Motor neuron (in vitro differentiated cells): ENCODE results near the gene TSNAX. TPM values are rescaled to one million over a fixed set of nuclear protein-coding genes. Genes with fewer than 3 reads are reported as not detected.
A peak's percentile ranks its signal among the peaks of the same experiment; 100 is the strongest.

Source experiments
- ATAC-seq, 8 experiments: fragments of 200-7000 bp; cut with Tn5 transposase; replicated peaks in 6 of 8; 2 replicates each; pipeline ENCODE4 v1.8.0; 2021; ENCODE audit warnings: mild to moderate bottlenecking in 8 of 8, moderate library complexity in 8 of 8
- H3K27ac ChIP-seq, 2 donors: fragments of 250-450 bp; sonication (Bioruptor Pico); 2 replicates each; pipeline ENCODE4 v1.9.0; 2021; ENCODE audit warnings: antibody characterized with exemption in 2 of 2, mild to moderate bottlenecking in 2 of 2, moderate library complexity in 1 of 2
- H3K4me1 ChIP-seq, 2 donors: fragments of 250-450 bp; sonication (Bioruptor Pico); replicated peaks in 1 of 2; 2 replicates each; pipeline ENCODE4 v1.6.1; 2021; ENCODE audit warnings: antibody characterized with exemption in 2 of 2, mild to moderate bottlenecking in 2 of 2, moderate library complexity in 1 of 2
- H3K4me3 ChIP-seq, 5 donors: fragments of 250-450 bp; sonication (Bioruptor Pico); 2 replicates each; pipeline ENCODE4 v1.9.0; 2021; ENCODE audit warnings: antibody characterized with exemption in 5 of 5, mild to moderate bottlenecking in 5 of 5, moderate library complexity in 4 of 5
- WGBS, 10 experiments: fragments of 450-650 bp; shearing (Covaris generic); methylation state at CpG; one replicate each; pipeline ENCODE4 v1.0.0; 2022; 5-methylcytosine and 5-hydroxymethylcytosine counted together
- in situ Hi-C, 9 experiments: fragments of 400-800 bp; cut with MboI; loops; one replicate each; pipeline ENCODE4 v1.15.0; 2021; ENCODE audit warnings: low sequenced_read_pairs in 9 of 9, low pct_unique_long_range_greater_than_20kb in 2 of 9; ENCODE audit not compliant: unreplicated experiment in 9 of 9
- total RNA-seq, 8 experiments: library from RNA; unstranded; fragments of 300-600 nt; gene quantifications; 2 replicates each; pipeline versions ENCODE4 v1.2.3 to v1.2.4, GENCODE V29; 2022

Gene TSNAX
- total RNA-seq, 8 experiments from 2014 or later: 45.6 to 62.2 (median 48.7) TPM

DNA sequence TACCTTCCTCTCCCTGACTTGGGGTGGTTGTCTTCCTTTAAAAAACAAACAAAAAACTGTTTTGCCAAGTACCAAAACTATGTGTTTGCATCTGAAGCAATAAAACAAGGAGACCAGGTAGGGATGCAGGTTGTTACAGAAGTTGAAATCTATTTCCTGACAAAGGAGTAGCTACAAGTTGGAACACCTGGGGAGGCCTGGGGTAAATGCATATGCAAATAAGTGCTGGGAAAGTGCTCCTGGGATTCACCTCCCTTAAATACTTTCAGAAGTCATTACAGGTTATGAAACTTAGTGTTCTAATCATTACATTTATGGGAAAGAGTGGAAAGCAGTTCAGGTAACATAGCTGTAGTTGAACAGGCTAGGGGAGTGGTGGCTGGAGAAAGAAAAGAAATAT is 1.9 kb upstream of the TSNAX start:
- Histone ChIP-seq H3K4me1 (peaks cover 9 to 10% of the 10 kb centered on the region in 2 donors), H3K4me3 (no peak overlapping the region)

GRCh38 chr1:231527586-231528171 is 790 bp upstream of the TSNAX start:
- 41 to 100% (median 61%) methylated on average over 1 to 15 of the region's 15 CpGs; no CpG with 5 or more reads in 2 of the 10 experiments for WGBS, 10 experiments
- Histone ChIP-seq H3K4me1 (peaks cover 9 to 10% of the 10 kb centered on the region in 2 donors), H3K27ac (peak overlapping the region in 1 of 2 donors; percentile 99), H3K4me3 (peak overlapping the region; percentile 40 to 83 (median 79))
- no peak for ATAC-seq
- in situ Hi-C loops: no loop called here

More for the DNA sequence above, 1.9 kb upstream of the TSNAX start:
- in situ Hi-C loops: no loop called here
- H3K27ac ChIP-seq: no peak overlapping the region
- no peak for ATAC-seq

DNA sequence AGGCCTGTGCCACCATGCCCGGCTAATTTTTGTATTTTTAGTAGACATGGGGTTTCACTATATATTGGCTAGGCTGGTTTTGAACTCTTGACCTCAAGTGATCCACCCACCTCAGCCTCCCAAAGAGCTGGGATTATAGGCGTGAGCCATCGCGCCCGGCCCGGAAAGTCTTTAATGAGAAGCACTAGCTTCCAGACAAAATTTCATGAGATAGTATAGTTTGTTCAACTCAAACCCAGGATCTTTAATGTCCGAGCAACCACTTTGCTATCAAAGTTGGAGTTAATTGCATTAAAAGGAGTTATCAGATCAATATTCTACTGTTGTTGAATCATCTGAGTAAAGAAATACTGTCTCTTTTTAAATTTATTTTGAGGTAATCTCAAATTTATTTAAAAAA is 4.8 kb downstream of the TSNAX start:
- Histone ChIP-seq H3K27ac (no peak overlapping the region), H3K4me1 (peaks cover 15 to 26% of the 10 kb centered on the region in 2 donors), H3K4me3 (no peak overlapping the region)
- WGBS, 10 experiments: 83 to 100% (median 93%) methylated on average over 1 to 7 of the region's 7 CpGs; no CpG with 5 or more reads in 1 of the 10 experiments
- no peak for ATAC-seq
- in situ Hi-C loops: no loop called here

- 62 to 100% (median 88%) methylated on average over 1 to 4 of the region's 4 CpGs for WGBS, 10 experiments
- in situ Hi-C loops: no loop called here
Observed at GRCh38 chr1:231534703-231535159, 6.3 kb downstream of the TSNAX start.

DNA sequence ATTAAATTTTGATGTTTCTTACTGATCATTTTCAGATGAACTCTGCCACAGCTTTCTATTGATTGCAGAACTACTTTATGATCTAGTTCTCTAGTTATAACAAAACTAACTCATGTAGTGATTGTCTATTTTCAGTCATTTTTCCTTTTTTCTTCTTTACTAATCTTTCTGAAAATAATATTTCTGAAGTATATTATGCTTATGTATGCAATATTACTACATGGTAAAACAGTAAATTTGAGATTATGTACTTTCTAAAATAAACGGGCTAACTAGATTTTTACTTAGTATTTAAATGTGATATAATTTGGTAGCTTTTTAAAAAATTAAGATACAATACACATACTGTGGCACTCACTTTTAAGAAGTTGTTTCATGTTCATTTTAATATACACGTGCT is 7.6 kb downstream of the TSNAX start:
- H3K4me1 ChIP-seq: peaks cover 8 to 16% of the 10 kb centered on the region in 2 donors
- H3K27ac ChIP-seq: no peak overlapping the region
- ATAC-seq: no peak
- no peak overlapping the region for H3K4me3 ChIP-seq
- in situ Hi-C loops: no loop called here
- 50 to 100% (median 88%) methylated on average over 1 to 2 of the region's 2 CpGs for WGBS, 10 experiments

More at GRCh38 chr1:231534703-231535159, 6.3 kb downstream of the TSNAX start:
- H3K4me1 ChIP-seq: peaks cover 10 to 20% of the 10 kb centered on the region in 2 donors
- H3K27ac ChIP-seq: no peak overlapping the region
- H3K4me3 ChIP-seq: no peak overlapping the region
- ATAC-seq: no peak

DNA sequence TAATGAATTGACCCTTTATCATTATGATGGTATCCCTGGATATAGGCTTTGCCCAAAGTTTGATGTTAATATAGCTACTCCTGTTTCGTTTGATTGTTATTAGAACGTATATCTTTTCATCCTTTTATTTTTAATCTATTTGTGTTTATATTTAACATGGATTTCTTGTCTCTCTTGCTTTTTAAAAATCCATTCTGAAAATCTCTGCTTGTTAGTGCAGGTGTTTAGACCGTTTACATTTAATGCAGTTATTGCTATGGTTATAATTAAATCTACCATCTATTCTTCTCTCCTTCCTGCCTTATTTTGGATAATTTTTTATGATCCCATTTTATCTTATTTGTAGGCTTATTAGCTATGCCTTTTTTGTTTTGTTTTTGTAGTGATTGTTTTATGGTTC is 12.4 kb downstream of the TSNAX start:
- H3K27ac ChIP-seq: no peak overlapping the region
- in situ Hi-C loops: no loop called here
- H3K4me3 ChIP-seq: no peak overlapping the region
- no peak for ATAC-seq
- 83 to 100% (median 96%) methylated on average over 3 of the region's 3 CpGs for WGBS, 10 experiments
- H3K4me1 ChIP-seq: peaks cover 0 to 2% of the 10 kb centered on the region in 2 donors

DNA sequence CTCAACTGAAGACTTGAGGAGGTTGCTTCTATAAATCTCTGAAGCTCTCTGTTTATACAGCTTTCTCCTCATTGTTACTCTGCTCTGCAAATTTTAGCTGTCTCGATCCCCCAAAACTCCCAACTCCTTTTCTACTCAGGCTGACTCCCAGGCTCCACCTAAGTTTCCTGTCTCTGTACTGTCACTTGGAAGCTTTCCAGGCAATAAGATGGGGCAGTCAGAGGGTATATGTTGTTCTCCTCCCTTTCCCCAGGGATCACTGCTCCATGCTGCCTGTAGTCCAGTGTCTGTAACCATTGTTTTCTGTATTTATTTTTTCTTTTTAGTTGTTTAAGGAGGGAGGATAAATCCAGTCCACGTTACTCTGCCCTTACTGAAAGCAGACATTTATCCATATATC is 13.4 kb downstream of the TSNAX start:
- no peak overlapping the region for H3K4me3 ChIP-seq

DNA sequence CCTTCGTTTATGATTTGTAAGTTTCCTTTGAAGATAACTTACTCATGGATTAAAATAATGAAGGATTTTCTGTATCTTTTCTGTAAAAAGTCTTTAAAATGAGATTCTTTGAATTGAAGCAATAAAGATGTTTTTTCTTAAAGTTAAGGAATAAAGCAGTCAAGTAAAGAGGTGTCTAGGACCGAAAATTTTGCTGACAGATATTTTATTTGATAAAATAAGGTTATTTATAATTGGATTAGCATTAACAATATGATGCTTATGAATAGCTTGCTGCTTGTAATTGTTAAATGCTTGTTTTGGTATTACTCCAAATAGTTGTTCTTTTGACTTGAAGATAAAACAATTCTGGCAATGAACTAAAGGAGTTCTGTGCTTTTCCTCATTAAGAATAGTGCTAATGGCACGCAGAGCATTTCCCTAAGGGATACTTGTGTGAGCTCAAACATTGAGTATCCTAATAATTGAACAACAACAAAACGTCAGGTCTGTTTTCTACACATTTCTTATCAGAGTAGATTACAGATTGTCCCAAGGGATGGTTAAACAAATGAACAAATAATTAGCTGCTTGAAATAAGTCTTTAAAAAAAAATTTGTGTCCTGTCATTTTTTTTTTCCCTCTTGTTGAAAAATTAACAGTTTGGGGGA is 16.6 kb downstream of the TSNAX start:
- H3K4me1 ChIP-seq: no peaks in the 10 kb centered on the region
- H3K4me3 ChIP-seq: no peak overlapping the region
- WGBS, 10 experiments: 56 to 98% (median 89%) methylated on average over 2 to 4 of the region's 4 CpGs
- no peak overlapping the region for H3K27ac ChIP-seq
- in situ Hi-C loops: no loop called here
- no peak for ATAC-seq

More for the DNA sequence above, 13.4 kb downstream of the TSNAX start:
- in situ Hi-C loops: no loop called here
- 83 to 100% (median 93%) methylated on average over 1 to 2 of the region's 2 CpGs for WGBS, 10 experiments
- H3K4me1 ChIP-seq: no peaks in the 10 kb centered on the region
- H3K27ac ChIP-seq: no peak overlapping the region
- ATAC-seq: no peak

DNA sequence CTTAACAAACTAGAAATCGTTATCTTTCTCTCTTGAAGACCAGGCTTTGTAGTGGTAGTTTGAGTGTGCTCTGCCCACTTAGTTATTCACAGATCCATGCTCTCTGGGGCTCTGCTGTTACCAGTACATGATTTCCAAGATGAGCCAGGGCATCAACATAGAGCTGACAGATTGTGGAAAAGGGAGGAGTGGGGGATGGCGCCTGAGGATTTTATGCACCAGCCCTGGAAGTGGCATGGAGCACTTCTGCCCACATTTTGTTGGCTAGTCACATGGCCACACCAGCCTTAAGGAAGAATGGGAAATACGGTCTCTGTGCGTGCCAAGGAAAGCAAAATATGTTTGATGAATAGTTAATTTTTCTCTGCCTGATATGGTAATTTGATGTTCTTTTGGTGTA is 18.2 kb downstream of the TSNAX start:
- ATAC-seq: no peak
- no peak overlapping the region for H3K27ac ChIP-seq
- H3K4me1 ChIP-seq: no peaks in the 10 kb centered on the region
- 70 to 100% (median 95%) methylated on average over 2 to 4 of the region's 4 CpGs; no CpG with 5 or more reads in 1 of the 10 experiments for WGBS, 10 experiments
- in situ Hi-C loops: no loop called here
- no peak overlapping the region for H3K4me3 ChIP-seq

DNA sequence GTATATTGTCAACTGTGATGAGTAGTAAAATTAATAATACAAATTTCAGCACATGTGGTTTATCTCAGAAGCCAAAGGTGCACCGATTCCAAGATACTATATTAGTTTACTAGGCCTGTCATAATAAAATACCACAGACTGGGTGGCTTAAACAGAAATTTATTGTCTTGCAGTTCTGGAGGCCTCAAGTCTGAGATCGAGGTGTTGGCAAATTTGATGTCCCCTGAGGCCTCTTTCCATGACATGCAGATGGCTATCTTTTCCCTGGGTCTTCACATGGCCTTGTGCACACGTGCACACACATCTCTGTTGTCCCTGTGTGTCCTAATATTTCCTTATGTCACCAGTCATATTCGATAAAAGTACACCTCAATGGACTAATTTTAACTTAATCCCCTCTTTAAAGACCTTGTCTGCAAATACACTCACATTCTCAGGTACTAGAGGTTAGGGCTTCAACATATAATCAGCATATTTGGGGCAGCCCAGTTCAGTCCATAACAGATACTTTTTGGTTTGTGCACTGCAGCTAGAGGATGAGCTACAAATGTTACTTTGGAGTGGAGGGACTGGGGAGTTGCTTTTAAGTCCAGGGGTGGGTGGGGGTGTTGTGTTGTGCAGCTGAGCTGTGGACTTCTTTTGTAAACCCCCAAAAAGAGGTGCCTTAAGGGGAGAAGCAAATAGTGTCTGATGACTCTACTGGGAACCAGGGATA is 21.4 kb downstream of the TSNAX start:
- no peak overlapping the region for H3K4me3 ChIP-seq
- H3K27ac ChIP-seq: no peak overlapping the region
- no peak for ATAC-seq
- in situ Hi-C loops: no loop called here
- 80 to 100% (median 94%) methylated on average over 1 to 4 of the region's 4 CpGs; no CpG with 5 or more reads in 2 of the 10 experiments for WGBS, 10 experiments
- no peaks in the 10 kb centered on the region for H3K4me1 ChIP-seq

DNA sequence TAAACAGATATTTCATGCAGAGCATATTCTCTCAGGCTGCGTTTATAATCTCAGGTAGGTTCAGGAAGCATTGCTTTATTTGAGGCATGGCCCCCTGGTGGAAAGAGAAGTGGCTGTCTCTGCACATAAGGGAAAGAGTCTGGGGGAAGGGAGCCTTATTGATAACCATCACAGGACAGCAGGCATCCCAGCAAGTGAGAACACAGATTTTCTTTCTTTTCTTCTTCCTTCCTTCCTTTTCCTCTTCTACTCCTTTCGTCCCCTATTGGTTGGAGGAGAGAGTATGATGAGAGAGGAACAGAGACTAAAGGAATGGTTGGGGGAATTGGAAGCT is 21.9 kb downstream of the TSNAX start:
- WGBS, 10 experiments: 0 to 79% (median 76%) methylated on average over 1 to 2 of the region's 2 CpGs; no CpG with 5 or more reads in 7 of the 10 experiments
- ATAC-seq: peak in 2 of 8 experiments; percentile 22 to 68
- in situ Hi-C loops: no loop called here

DNA sequence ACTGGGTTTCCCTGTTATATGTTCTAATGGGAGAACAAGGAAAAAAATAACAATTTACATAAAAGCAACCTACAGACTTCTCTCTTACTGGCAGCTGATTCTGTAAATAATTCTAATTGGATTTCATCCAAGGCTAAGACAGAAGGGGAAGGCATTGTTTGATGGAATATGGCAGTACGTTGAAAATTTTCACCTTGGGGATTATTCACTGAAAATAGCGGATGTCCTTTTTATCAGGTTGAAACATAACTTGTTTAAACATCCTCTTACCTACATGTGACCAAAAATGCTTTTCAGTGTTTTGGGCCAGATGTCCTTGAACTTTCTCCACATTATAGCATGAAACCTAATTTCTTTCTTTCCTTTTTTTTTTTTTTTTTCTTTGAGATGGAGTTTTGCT is 24.9 kb downstream of the TSNAX start:
- Histone ChIP-seq H3K27ac (no peak overlapping the region), H3K4me1 (no peaks in the 10 kb centered on the region), H3K4me3 (no peak overlapping the region)
- ATAC-seq: no peak
- 71 to 100% (median 95%) methylated on average over 1 to 2 of the region's 2 CpGs; no CpG with 5 or more reads in 1 of the 10 experiments for WGBS, 10 experiments
- in situ Hi-C loops: no loop called here

More for the DNA sequence above, 21.9 kb downstream of the TSNAX start:
- Histone ChIP-seq H3K4me3 (no peak overlapping the region), H3K27ac (no peak overlapping the region), H3K4me1 (no peaks in the 10 kb centered on the region)

GRCh38 chr1:231554969-231555368 is 26.5 kb downstream of the TSNAX start:
- in situ Hi-C loops: no loop called here
- WGBS, 10 experiments: 33 to 97% (median 86%) methylated on average over 1 to 2 of the region's 2 CpGs; no CpG with 5 or more reads in 1 of the 10 experiments
- no peak overlapping the region for H3K4me3 ChIP-seq
- H3K27ac ChIP-seq: no peak overlapping the region
- no peak for ATAC-seq
- H3K4me1 ChIP-seq: no peaks in the 10 kb centered on the region
